ENCODE measurements around the gene OPN3. TPM values are rescaled to one million over a fixed set of nuclear protein-coding genes. Genes with fewer than 3 reads are reported as not detected.

OPN3 gene
- total and polyA plus RNA-seq, 2 donors (not counting 3 experiments of a cell fraction or from before 2014, with no cell fraction given) = 16.1 to 23.9 TPM

DNA sequence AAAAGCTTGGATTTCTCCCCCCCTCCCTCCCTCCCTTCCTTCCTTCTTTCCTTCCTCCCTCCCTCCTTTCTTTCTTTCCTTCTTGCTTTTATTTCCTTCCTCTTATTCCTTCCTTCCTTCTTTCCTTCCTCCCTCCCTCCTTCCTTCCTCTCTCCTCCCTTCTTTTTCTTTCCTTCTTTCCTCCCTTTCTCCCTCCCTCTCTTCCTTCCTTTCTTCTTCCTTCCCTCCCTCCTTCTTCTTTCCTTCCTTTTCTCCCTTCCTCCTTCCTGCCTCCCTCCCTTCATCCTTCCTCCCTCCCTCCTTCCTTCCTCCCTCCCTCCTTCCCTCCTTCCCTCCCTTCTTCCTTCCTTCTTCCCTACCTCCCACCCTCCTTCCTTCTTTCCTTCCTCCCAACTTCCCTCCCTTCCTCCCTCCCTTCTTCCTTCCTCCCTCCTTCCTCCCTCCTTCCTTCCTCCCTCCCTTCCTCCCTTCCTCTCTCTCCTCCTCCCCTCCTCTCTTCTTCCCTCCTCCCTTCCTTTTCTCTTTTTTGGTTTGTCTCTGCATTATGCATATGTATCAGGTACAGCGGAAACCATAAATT lies 34.7 kb upstream of the OPN3 start:
- dilution Hi-C loops (cut with MboI; ENCODE audit: extremely low pct_ligation_motif_present, low sequenced_read_pairs) = no loop called here
- CTCF ChIA-PET = no interaction called here

More for the DNA sequence above, 34.7 kb upstream of the OPN3 start:
- H4K20me1 ChIP-seq (replicated peaks; ENCODE audit: control insufficient read depth, extremely low read depth, insufficient read depth, low read length) = no peaks in the 10 kb centered on the region
- TF ChIP-seq, protein P1, sequence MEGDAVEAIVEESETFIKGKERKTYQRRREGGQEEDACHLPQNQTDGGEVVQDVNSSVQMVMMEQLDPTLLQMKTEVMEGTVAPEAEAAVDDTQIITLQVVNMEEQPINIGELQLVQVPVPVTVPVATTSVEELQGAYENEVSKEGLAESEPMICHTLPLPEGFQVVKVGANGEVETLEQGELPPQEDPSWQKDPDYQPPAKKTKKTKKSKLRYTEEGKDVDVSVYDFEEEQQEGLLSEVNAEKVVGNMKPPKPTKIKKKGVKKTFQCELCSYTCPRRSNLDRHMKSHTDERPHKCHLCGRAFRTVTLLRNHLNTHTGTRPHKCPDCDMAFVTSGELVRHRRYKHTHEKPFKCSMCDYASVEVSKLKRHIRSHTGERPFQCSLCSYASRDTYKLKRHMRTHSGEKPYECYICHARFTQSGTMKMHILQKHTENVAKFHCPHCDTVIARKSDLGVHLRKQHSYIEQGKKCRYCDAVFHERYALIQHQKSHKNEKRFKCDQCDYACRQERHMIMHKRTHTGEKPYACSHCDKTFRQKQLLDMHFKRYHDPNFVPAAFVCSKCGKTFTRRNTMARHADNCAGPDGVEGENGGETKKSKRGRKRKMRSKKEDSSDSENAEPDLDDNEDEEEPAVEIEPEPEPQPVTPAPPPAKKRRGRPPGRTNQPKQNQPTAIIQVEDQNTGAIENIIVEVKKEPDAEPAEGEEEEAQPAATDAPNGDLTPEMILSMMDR (IDR thresholded peaks at IDR 0.05; ENCODE audit: extremely low read depth in 1 of 2, insufficient read depth in 1 of 2, low read depth in 1 of 2, low read length in 2 of 2) = no peak
- TF ChIP-seq MYC (IDR thresholded peaks at IDR 0.05; ENCODE audit: low read depth, low read length) = no peak
- no peak for TF ChIP-seq EZH2 (IDR thresholded peaks at IDR 0.05; ENCODE audit: borderline replicate concordance, low read depth, low read length, severe bottlenecking)
- no peak for TF ChIP-seq GATA2 (IDR thresholded peaks at IDR 0.05; ENCODE audit: insufficient read depth, insufficient read length, low read depth, low read length)
- TF ChIP-seq POLR2AphosphoS5 (IDR thresholded peaks at IDR 0.05; ENCODE audit: insufficient read depth, low read depth, low read length) = no peak
- no peak for TF ChIP-seq MAX (IDR thresholded peaks at IDR 0.05; ENCODE audit: insufficient read depth, insufficient read length)
- no peak for TF ChIP-seq JUN (IDR thresholded peaks at IDR 0.05; ENCODE audit: borderline replicate concordance, insufficient read depth, insufficient read length, low read depth)
- no peak for TF ChIP-seq FOS (IDR thresholded peaks at IDR 0.05; ENCODE audit: borderline replicate concordance, insufficient read depth, low read length)
- no peak for TF ChIP-seq POLR2A (IDR thresholded peaks at IDR 0.05; ENCODE audit: low read depth, low read length)
- no TSS peak for BruUV-seq (replicated peaks)
- H3K4me1 ChIP-seq (ENCODE audit: control insufficient read depth, extremely low read depth, insufficient read depth, low read length) = no peaks in the 10 kb centered on the region
- no peak overlapping the region for H3K9ac ChIP-seq (replicated peaks; ENCODE audit: extremely low read depth, insufficient read depth, low read length)
- intact Hi-C loops (cut with micrococcal nuclease) = no loop called here
- no peaks in the 10 kb centered on the region for H3K79me2 ChIP-seq (ENCODE audit: control insufficient read depth, insufficient read depth, low read length)
- no peaks in the 10 kb centered on the region for H3K36me3 ChIP-seq (ENCODE audit: control insufficient read depth in 2 of 2, extremely low read depth in 1 of 2, insufficient read depth in 2 of 2, low read length in 2 of 2)
- no peak overlapping the region for H3K27ac ChIP-seq (ENCODE audit: insufficient read depth, low read depth, low read length)
- H3K9me1 ChIP-seq (replicated peaks; ENCODE audit: control insufficient read depth, extremely low read depth, insufficient read depth, low read length) = no peaks in the 10 kb centered on the region
- POLR2A ChIA-PET = no interaction called here
- H2AFZ ChIP-seq (ENCODE audit: low read depth, low read length) = no peak overlapping the region
- FAIRE-seq = no peak
- H3K9me3 ChIP-seq (replicated peaks; ENCODE audit: control insufficient read depth, insufficient read depth, low read length) = no peaks in the 10 kb centered on the region
- H3K27me3 ChIP-seq (ENCODE audit: control insufficient read depth in 2 of 2, insufficient read depth in 2 of 2, low read length in 2 of 2) = no peaks in the 10 kb centered on the region
- no peak for DNase-seq (ENCODE audit: low read depth, low spot score)
- H3K4me3 ChIP-seq (replicated peaks in 1 of 3; ENCODE audit: insufficient read depth in 1 of 3, low read depth in 1 of 3, low read length in 3 of 3) = no peak overlapping the region
- H3K4me2 ChIP-seq (ENCODE audit: insufficient read depth, low read length) = no peak overlapping the region
